H4 (cell line): ENCODE measurements around the gene IFT172. TPM values are rescaled to one million over a fixed set of nuclear protein-coding genes. Genes with fewer than 3 reads are reported as not detected.
"Not testable (repeated sequence)": the region's sequence is repeated elsewhere in the genome, so short reads cannot be mapped to it uniquely, and the experiment has no call there.

Experiments used
- DNase-seq: peaks from one replicate; pipeline ENCODE4 v3.0.0-alpha.2; 2015; ENCODE audit warnings: low spot score
- total RNA-seq: library from RNA; depleted of rRNA; stranded (reverse); fragments of >200 nt; shearing (Covaris generic); gene quantifications from 2 replicates; pipeline ENCODE4 v1.2.3, GENCODE V29; 2014

IFT172 gene
- total RNA-seq, 1 experiment from 2014 or later: 6.3 TPM

GRCh38 chr2:27493948-27494283 lies 4.4 kb upstream of the IFT172 start:
- DNase-seq: no peak

GRCh38 chr2:27492557-27492956 lies 3.0 kb upstream of the IFT172 start:
- no peak for DNase-seq

GRCh38 chr2:27489118-27489497 lies 435 bp downstream of the IFT172 start:
- no peak for DNase-seq

- no peak for DNase-seq
These were observed 4.0 kb downstream of the IFT172 start for GRCh38 chr2:27485496-27485895.

- DNase-seq: no peak
These were observed 17.6 kb downstream of the IFT172 start for GRCh38 chr2:27471961-27472360.

GRCh38 chr2:27464443-27464842 lies 25.1 kb downstream of the IFT172 start:
- no peak for DNase-seq

GRCh38 chr2:27461118-27461517 lies 28.4 kb downstream of the IFT172 start:
- DNase-seq: no peak

GRCh38 chr2:27453968-27454367 lies 35.6 kb downstream of the IFT172 start:
- DNase-seq: no peak

GRCh38 chr2:27451095-27451494 lies 38.4 kb downstream of the IFT172 start:
- no peak for DNase-seq

GRCh38 chr2:27448381-27448780 lies 41.2 kb downstream of the IFT172 start:
- no peak for DNase-seq

GRCh38 chr2:27446057-27446456 lies 43.5 kb downstream of the IFT172 start:
- no peak for DNase-seq

GRCh38 chr2:27445615-27446014 lies 43.9 kb downstream of the IFT172 start:
- no peak for DNase-seq

GRCh38 chr2:27445155-27445554 lies 44.4 kb downstream of the IFT172 start:
- no peak for DNase-seq

GRCh38 chr2:27442920-27443282 lies 46.6 kb downstream of the IFT172 start:
- no peak for DNase-seq

- no peak for DNase-seq
These were observed 47.3 kb downstream of the IFT172 start, which contains the start of gene KRTCAP3 for GRCh38 chr2:27441958-27442919. TSS of gene KRTCAP3 (plus strand) at chr2:27442381. CDS start at chr2:27442413, 32 bp downstream.

- DNase-seq: no peak
These were observed 48.2 kb downstream of the IFT172 start for GRCh38 chr2:27441226-27441926.

- no peak for DNase-seq
These were observed 53.9 kb downstream of the IFT172 start for GRCh38 chr2:27435628-27436027.

- peak; percentile 22 for DNase-seq
These were observed 58.1 kb downstream of the IFT172 start for GRCh38 chr2:27431395-27431794.

GRCh38 chr2:27428978-27429541 lies 60.5 kb downstream of the IFT172 start:
- peak; percentile 71 for DNase-seq

- DNase-seq: peak; percentile 52
These were observed 61.1 kb downstream of the IFT172 start, which contains the start of gene NRBP1 for GRCh38 chr2:27428213-27428977. TSS of gene NRBP1 (plus strand) at chr2:27428631. CDS start at chr2:27433274, 4,643 bp downstream.

GRCh38 chr2:27427863-27428212 lies 61.7 kb downstream of the IFT172 start:
- DNase-seq: no peak

GRCh38 chr2:27425039-27425438 lies 64.5 kb downstream of the IFT172 start:
- not testable (repeated sequence) for DNase-seq
